Measurements from ENCODE around the gene C2orf68.

Gene C2orf68

DNA sequence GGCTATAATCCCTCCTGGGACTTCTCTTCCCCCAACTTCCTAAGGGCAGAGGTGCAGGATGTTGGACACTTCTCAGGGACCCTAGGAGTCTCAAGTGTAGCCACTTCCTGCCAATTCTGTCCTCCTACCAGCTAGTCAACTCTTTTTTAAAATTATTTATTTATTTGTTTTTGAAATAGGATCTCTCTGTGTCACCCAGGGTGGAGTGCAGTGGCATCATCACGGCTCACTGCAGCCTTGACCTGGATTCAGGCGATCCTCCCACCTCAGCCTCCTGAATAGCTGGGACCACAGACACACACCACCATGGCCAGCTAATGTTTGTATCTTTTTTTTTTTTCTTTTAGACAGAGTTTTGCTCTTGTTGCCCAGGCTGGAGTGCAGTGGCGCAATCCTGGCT lies 44.6 kb upstream of the C2orf68 start:
- TF ChIP-seq RAD21 (IDR thresholded peaks at IDR 0.05; ENCODE audit: low read depth) (no peak), EGR1 (IDR thresholded peaks at IDR 0.05) (no peak), TCF12 (IDR thresholded peaks at IDR 0.05; ENCODE audit: low read depth) (no peak)

GRCh38 chr2:85655961-85656417 lies 44.1 kb upstream of the C2orf68 start:
- no peak for TF ChIP-seq TAF1 (IDR thresholded peaks at IDR 0.05; ENCODE audit: low read depth)
- no peak for TF ChIP-seq NFIC (IDR thresholded peaks at IDR 0.05)
- no peak for TF ChIP-seq USF1 (IDR thresholded peaks at IDR 0.05)
- TF ChIP-seq RAD21 (IDR thresholded peaks at IDR 0.05; ENCODE audit: low read depth): no peak
- TF ChIP-seq EP300 (IDR thresholded peaks at IDR 0.05; ENCODE audit: borderline replicate concordance): no peak
- TF ChIP-seq YY1 (IDR thresholded peaks at IDR 0.05; ENCODE audit: low read depth): no peak
- no peak for TF ChIP-seq REST (IDR thresholded peaks at IDR 0.05; ENCODE audit: low read depth)
- TF ChIP-seq FOXM1 (IDR thresholded peaks at IDR 0.05; ENCODE audit: borderline replicate concordance, low read depth): no peak
- no peak for TF ChIP-seq CEBPB (IDR thresholded peaks at IDR 0.05)
- no peak for TF ChIP-seq EGR1 (IDR thresholded peaks at IDR 0.05)
- no peak for TF ChIP-seq CREB1 (IDR thresholded peaks at IDR 0.05; ENCODE audit: low read depth)
- TF ChIP-seq TCF12 (IDR thresholded peaks at IDR 0.05; ENCODE audit: low read depth): no peak
- no peak for TF ChIP-seq ZBTB7A (IDR thresholded peaks at IDR 0.05; ENCODE audit: low read depth)
- TF ChIP-seq, protein P1, sequence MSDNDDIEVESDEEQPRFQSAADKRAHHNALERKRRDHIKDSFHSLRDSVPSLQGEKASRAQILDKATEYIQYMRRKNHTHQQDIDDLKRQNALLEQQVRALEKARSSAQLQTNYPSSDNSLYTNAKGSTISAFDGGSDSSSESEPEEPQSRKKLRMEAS (IDR thresholded peaks at IDR 0.05): no peak

GRCh38 chr2:85653996-85654395 lies 42.1 kb upstream of the C2orf68 start:
- TF ChIP-seq NFIC (IDR thresholded peaks at IDR 0.05) (no peak), CREB1 (IDR thresholded peaks at IDR 0.05; ENCODE audit: low read depth) (no peak), YY1 (IDR thresholded peaks at IDR 0.05; ENCODE audit: low read depth) (no peak), USF1 (IDR thresholded peaks at IDR 0.05) (no peak), TEAD4 (IDR thresholded peaks at IDR 0.05) (no peak)

GRCh38 chr2:85652056-85652455 lies 40.2 kb upstream of the C2orf68 start:
- TF ChIP-seq YY1 (IDR thresholded peaks at IDR 0.05; ENCODE audit: low read depth): no peak
- no peak for TF ChIP-seq ZBTB7A (IDR thresholded peaks at IDR 0.05; ENCODE audit: low read depth)
- TF ChIP-seq, protein P1 (IDR thresholded peaks at IDR 0.05): no peak
- no peak for TF ChIP-seq EP300 (IDR thresholded peaks at IDR 0.05; ENCODE audit: borderline replicate concordance)
- TF ChIP-seq RAD21 (IDR thresholded peaks at IDR 0.05; ENCODE audit: low read depth): no peak
- no peak for TF ChIP-seq CEBPB (IDR thresholded peaks at IDR 0.05)
- TF ChIP-seq TCF12 (IDR thresholded peaks at IDR 0.05; ENCODE audit: low read depth): no peak
- no peak for TF ChIP-seq TAF1 (IDR thresholded peaks at IDR 0.05; ENCODE audit: low read depth)
- TF ChIP-seq TEAD4 (IDR thresholded peaks at IDR 0.05): no peak
- TF ChIP-seq USF1 (IDR thresholded peaks at IDR 0.05): no peak
- TF ChIP-seq FOXM1 (IDR thresholded peaks at IDR 0.05; ENCODE audit: borderline replicate concordance, low read depth): no peak
- TF ChIP-seq NFIC (IDR thresholded peaks at IDR 0.05): no peak
- no peak for TF ChIP-seq EGR1 (IDR thresholded peaks at IDR 0.05)

DNA sequence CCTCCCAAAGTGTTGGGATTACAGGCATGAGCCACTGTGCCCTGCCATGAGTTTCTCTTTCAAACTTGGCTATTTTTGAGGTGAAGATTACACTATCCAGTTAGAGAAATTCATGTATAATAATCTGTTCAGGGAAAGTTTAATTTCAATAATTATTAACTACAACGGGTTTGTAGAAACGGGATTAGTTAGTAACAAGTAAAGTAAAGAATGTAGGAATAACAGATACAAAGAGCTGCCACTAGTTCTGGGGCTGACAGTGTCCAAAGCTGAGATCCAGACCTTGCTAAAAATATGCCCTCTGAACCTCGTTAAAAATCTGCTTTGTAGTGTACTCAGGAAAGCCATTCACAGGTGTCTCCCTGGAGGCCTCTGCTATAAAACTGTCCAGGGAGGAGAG lies 39.2 kb upstream of the C2orf68 start:
- no peak for TF ChIP-seq TCF12 (IDR thresholded peaks at IDR 0.05; ENCODE audit: low read depth)
- no peak for TF ChIP-seq EP300 (IDR thresholded peaks at IDR 0.05; ENCODE audit: borderline replicate concordance)

DNA sequence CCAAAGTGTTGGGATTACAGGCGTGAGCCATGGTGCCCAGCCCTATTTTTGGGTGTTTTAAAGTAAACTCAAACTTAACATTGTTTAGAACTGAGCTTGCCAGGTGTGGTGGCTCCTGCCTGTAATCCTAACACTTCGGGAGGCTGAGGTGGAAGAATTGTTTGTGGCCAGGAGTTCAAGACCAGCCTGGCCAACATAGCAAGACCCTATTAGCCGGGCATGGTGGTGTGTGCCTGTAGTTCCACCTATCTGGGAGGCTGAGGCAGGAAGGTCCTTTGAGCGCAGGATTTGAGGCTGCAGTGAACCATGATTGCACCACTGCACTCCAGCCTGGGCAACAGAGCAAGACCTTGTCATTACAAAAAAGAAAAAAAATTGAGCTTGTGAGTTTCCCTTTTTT lies 38.6 kb upstream of the C2orf68 start:
- TF ChIP-seq ZBTB7A (IDR thresholded peaks at IDR 0.05; ENCODE audit: low read depth) (no peak), EGR1 (IDR thresholded peaks at IDR 0.05) (no peak), TCF12 (IDR thresholded peaks at IDR 0.05; ENCODE audit: low read depth) (no peak), FOXM1 (IDR thresholded peaks at IDR 0.05; ENCODE audit: borderline replicate concordance, low read depth) (no peak), CEBPB (IDR thresholded peaks at IDR 0.05) (no peak), YY1 (IDR thresholded peaks at IDR 0.05; ENCODE audit: low read depth) (no peak), NFIC (IDR thresholded peaks at IDR 0.05) (no peak), USF1 (IDR thresholded peaks at IDR 0.05) (no peak), EP300 (IDR thresholded peaks at IDR 0.05; ENCODE audit: borderline replicate concordance) (no peak)
